22Rv1 (cell line): ENCODE results near the gene KDM4C.

ENCODE experiments used
- ZFX ChIP-seq: fragments of 450-650 bp; IDR thresholded peaks from 2 replicates; pipeline ENCODE4 v1.6.1; 2017; ENCODE audit warnings: antibody characterized with exemption, borderline replicate concordance
- TF ChIP-seq, protein P1 (sequence below): fragments of 450-650 bp; IDR thresholded peaks from 2 replicates; pipeline ENCODE4 v1.5.1; 2017; ENCODE audit warnings: mild to moderate bottlenecking

DNA sequence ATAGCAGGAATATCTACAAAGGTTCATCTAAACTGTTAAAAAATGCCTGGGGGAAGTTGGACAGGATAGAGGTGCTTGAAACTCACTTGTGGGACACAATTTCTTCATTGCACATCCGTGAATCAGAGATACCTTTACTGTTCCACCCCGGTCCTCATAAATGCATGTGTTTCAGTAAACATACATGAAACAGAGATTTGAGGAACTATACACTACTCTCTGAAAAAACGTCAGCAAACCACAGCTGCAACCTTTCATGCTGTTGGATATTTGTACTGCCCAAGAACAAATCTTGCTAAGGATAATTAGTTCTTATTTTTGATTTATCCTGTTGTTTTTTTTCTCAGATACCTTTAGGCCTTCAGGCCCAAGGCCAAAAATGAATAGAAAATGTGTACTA, 337.3 kb downstream of the KDM4C start:
- TF ChIP-seq, protein P1, sequence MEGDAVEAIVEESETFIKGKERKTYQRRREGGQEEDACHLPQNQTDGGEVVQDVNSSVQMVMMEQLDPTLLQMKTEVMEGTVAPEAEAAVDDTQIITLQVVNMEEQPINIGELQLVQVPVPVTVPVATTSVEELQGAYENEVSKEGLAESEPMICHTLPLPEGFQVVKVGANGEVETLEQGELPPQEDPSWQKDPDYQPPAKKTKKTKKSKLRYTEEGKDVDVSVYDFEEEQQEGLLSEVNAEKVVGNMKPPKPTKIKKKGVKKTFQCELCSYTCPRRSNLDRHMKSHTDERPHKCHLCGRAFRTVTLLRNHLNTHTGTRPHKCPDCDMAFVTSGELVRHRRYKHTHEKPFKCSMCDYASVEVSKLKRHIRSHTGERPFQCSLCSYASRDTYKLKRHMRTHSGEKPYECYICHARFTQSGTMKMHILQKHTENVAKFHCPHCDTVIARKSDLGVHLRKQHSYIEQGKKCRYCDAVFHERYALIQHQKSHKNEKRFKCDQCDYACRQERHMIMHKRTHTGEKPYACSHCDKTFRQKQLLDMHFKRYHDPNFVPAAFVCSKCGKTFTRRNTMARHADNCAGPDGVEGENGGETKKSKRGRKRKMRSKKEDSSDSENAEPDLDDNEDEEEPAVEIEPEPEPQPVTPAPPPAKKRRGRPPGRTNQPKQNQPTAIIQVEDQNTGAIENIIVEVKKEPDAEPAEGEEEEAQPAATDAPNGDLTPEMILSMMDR = no peak
- no peak for TF ChIP-seq ZFX
